Esophagus muscularis mucosa (tissue), 4 donors: ENCODE data around the gene LHX6. TPM values are rescaled to one million over a fixed set of nuclear protein-coding genes. Genes with fewer than 3 reads are reported as not detected.

Experiments used
- DNase-seq: peaks from one replicate; pipeline ENCODE4 v3.0.0-alpha.2; 2017; ENCODE audit errors: extremely low spot score
- H3K27ac ChIP-seq, 4 donors: fragments of 200-600 bp; sonication (generic); replicated peaks in 1 of 4; 1 replicate in 3 of 4; 2 replicates in 1 of 4; pipeline ENCODE4 v1.5.1; 2016 to 2019; ENCODE audit warnings: mild to moderate bottlenecking in 1 of 4
- H3K27me3 ChIP-seq, 4 donors: fragments of 200-600 bp; sonication (generic); one replicate each; pipeline versions ENCODE4 v1.5.1 to v1.6.0; 2016 to 2019
- H3K36me3 ChIP-seq, 4 donors: fragments of 200-600 bp; sonication (generic); one replicate each; pipeline ENCODE4 v1.5.1; 2016 to 2019
- H3K4me1 ChIP-seq, 4 donors: fragments of 200-600 bp; sonication (generic); one replicate each; pipeline ENCODE4 v1.5.1; 2016 to 2019
- H3K4me3 ChIP-seq, 4 donors: fragments of 200-600 bp; sonication (generic); 1 replicate in 2 of 4; 2 replicates in 2 of 4; pipeline ENCODE4 v1.5.1; 2016 to 2019; ENCODE audit warnings: mild to moderate bottlenecking in 4 of 4, moderate library complexity in 1 of 4
- H3K9me3 ChIP-seq, 4 donors: fragments of 200-600 bp; sonication (generic); 1 replicate in 3 of 4; 2 replicates in 1 of 4; pipeline ENCODE4 v1.5.1; 2016 to 2019
- CTCF ChIP-seq, 3 experiments: fragments of 200-600 bp in 2 of 3; fragments of 450-650 bp in 1 of 3; sonication (generic) in 2 of 3; IDR thresholded peaks; one replicate each; pipeline ENCODE4 v1.5.1; 2017 to 2019; ENCODE audit warnings: antibody characterized with exemption in 3 of 3, mild to moderate bottlenecking in 2 of 3, moderate library complexity in 1 of 3
- EP300 ChIP-seq: sonication (generic); formaldehyde crosslinking; IDR thresholded peaks from one replicate; pipeline ENCODE4 v1.6.1; 2017; ENCODE audit warnings: antibody characterized with exemption
- POLR2A ChIP-seq: fragments of 450-650 bp; IDR thresholded peaks from one replicate; pipeline ENCODE4 v1.6.1; 2017; ENCODE audit warnings: antibody characterized with exemption, moderate library complexity, mild to moderate bottlenecking, low read depth
- POLR2AphosphoS5 ChIP-seq, 2 donors: sonication (generic); formaldehyde crosslinking; IDR thresholded peaks; one replicate each; pipeline ENCODE4 v1.6.1; 2017; ENCODE audit warnings: antibody characterized with exemption in 2 of 2
- WGBS: methylation state at CpG from one replicate; pipeline ENCODE4 v1.1.5; 2018; 5-methylcytosine and 5-hydroxymethylcytosine counted together
- intact Hi-C: fragments of 100-400 bp; cut with DNase I; formaldehyde crosslinking; loops from one replicate; pipeline ENCODE4 v1.15.1; 2023
- total RNA-seq, 4 donors: library from RNA; depleted of rRNA; stranded (reverse); fragments of >200 nt; gene quantifications; one replicate each; pipeline versions ENCODE4 v1.1.0 to v1.2.1, GENCODE V29; 2016

Gene LHX6
- total RNA-seq, 4 donors from 2014 or later = 2.1 to 16.8 (median 7.1) TPM

- intact Hi-C loops = no loop called here
- Histone ChIP-seq H3K4me1 (no peaks in the 10 kb centered on the region), H3K27me3 (no peaks in the 10 kb centered on the region), H3K36me3 (no peaks in the 10 kb centered on the region), H3K27ac (no peak overlapping the region), H3K4me3 (no peak overlapping the region), H3K9me3 (no peaks in the 10 kb centered on the region)
- 97% methylated on average over 6 of the region's 6 CpGs for WGBS
- no peak for DNase-seq
- TF ChIP-seq CTCF (IDR thresholded peaks at IDR 0.05) = no peak
- TF ChIP-seq EP300 = no peak
- TF ChIP-seq POLR2A = no peak
- no peak for TF ChIP-seq POLR2AphosphoS5 (IDR thresholded peaks at IDR 0.05)
These were observed 40.4 kb downstream of the LHX6 start for GRCh38 chr9:122188369-122188768.

GRCh38 chr9:122186777-122187470 lies 41.8 kb downstream of the LHX6 start:
- TF ChIP-seq POLR2A = no peak
- Histone ChIP-seq H3K4me3 (no peak overlapping the region), H3K36me3 (no peaks in the 10 kb centered on the region), H3K27me3 (no peaks in the 10 kb centered on the region), H3K9me3 (no peaks in the 10 kb centered on the region), H3K4me1 (no peaks in the 10 kb centered on the region), H3K27ac (no peak overlapping the region)
- 88% methylated on average over 8 of the region's 8 CpGs for WGBS
- DNase-seq = no peak
- intact Hi-C loops = no loop called here

GRCh38 chr9:122186301-122186700 lies 42.5 kb downstream of the LHX6 start:
- Histone ChIP-seq H3K36me3 (no peaks in the 10 kb centered on the region), H3K27ac (no peak overlapping the region), H3K4me1 (no peaks in the 10 kb centered on the region), H3K27me3 (no peaks in the 10 kb centered on the region), H3K4me3 (no peak overlapping the region), H3K9me3 (no peaks in the 10 kb centered on the region)
- no peak for DNase-seq
- intact Hi-C loops = no loop called here
- whole genome bisulfite sequencing = 93% methylated on average over 5 of the region's 5 CpGs
- TF ChIP-seq EP300 = no peak

GRCh38 chr9:122184551-122184950 lies 44.2 kb downstream of the LHX6 start:
- no peak overlapping the region for H3K4me3 ChIP-seq
- H3K9me3 ChIP-seq = no peaks in the 10 kb centered on the region
- intact Hi-C loops = no loop called here
- H3K27ac ChIP-seq = no peak overlapping the region
- no peak for DNase-seq
- H3K4me1 ChIP-seq = no peaks in the 10 kb centered on the region
- TF ChIP-seq POLR2A (no peak), POLR2AphosphoS5 (IDR thresholded peaks at IDR 0.05) (no peak), CTCF (IDR thresholded peaks at IDR 0.05) (no peak), EP300 (no peak)
- 82% methylated on average over 1 of the region's 1 CpG for WGBS
- peaks cover 0 to 3% (median 0%) of the 10 kb centered on the region in 4 donors for H3K36me3 ChIP-seq
- H3K27me3 ChIP-seq = no peaks in the 10 kb centered on the region

GRCh38 chr9:122183501-122183900 lies 45.3 kb downstream of the LHX6 start:
- no peak for TF ChIP-seq POLR2AphosphoS5 (IDR thresholded peaks at IDR 0.05)
- TF ChIP-seq EP300 = no peak
- TF ChIP-seq POLR2A = no peak
- TF ChIP-seq CTCF (IDR thresholded peaks at IDR 0.05) = no peak
- Histone ChIP-seq H3K27me3 (no peaks in the 10 kb centered on the region), H3K4me1 (no peaks in the 10 kb centered on the region), H3K9me3 (no peaks in the 10 kb centered on the region), H3K36me3 (peaks cover 0 to 6% (median 0%) of the 10 kb centered on the region in 4 donors), H3K4me3 (no peak overlapping the region), H3K27ac (no peak overlapping the region)
- intact Hi-C loops = no loop called here
- no peak for DNase-seq
- WGBS = 63% methylated on average over 7 of the region's 7 CpGs

GRCh38 chr9:122180633-122181032 lies 48.1 kb downstream of the LHX6 start:
- Histone ChIP-seq H3K36me3 (peaks cover 0 to 9% (median 0%) of the 10 kb centered on the region in 4 donors), H3K4me3 (no peak overlapping the region), H3K27me3 (no peaks in the 10 kb centered on the region), H3K9me3 (no peaks in the 10 kb centered on the region), H3K4me1 (no peaks in the 10 kb centered on the region), H3K27ac (no peak overlapping the region)
- 69% methylated on average over 4 of the region's 4 CpGs for WGBS
- TF ChIP-seq CTCF (IDR thresholded peaks at IDR 0.05) = no peak
- intact Hi-C loops = no loop called here
- no peak for DNase-seq
